NCI-H510A (cell line): ENCODE data around the gene NBL1.
"Not testable (repeated sequence)": the region's sequence is repeated elsewhere in the genome, so short reads cannot be mapped to it uniquely, and the experiment has no call there.

ENCODE experiments used
- DNase-seq: peaks from one replicate; lab custom pipeline; 2025; lab: John Stamatoyannopoulos, UW

Gene NBL1

GRCh38 chr1:19622204-19622603 lies 21.9 kb upstream of the NBL1 start:
- DNase-seq, result no peak

- DNase-seq, result no peak
Observed at GRCh38 chr1:19623523-19623922, 20.6 kb upstream of the NBL1 start.

GRCh38 chr1:19625291-19625937 lies 18.7 kb upstream of the NBL1 start:
- no peak for DNase-seq

- DNase-seq, result no peak
Observed at GRCh38 chr1:19628879-19629278, 15.2 kb upstream of the NBL1 start.

GRCh38 chr1:19629357-19629756 lies 14.8 kb upstream of the NBL1 start:
- DNase-seq, result no peak

GRCh38 chr1:19630192-19630591 lies 13.9 kb upstream of the NBL1 start:
- DNase-seq, result not testable (repeated sequence)

GRCh38 chr1:19630720-19631395 lies 13.3 kb upstream of the NBL1 start:
- no peak for DNase-seq

DNA sequence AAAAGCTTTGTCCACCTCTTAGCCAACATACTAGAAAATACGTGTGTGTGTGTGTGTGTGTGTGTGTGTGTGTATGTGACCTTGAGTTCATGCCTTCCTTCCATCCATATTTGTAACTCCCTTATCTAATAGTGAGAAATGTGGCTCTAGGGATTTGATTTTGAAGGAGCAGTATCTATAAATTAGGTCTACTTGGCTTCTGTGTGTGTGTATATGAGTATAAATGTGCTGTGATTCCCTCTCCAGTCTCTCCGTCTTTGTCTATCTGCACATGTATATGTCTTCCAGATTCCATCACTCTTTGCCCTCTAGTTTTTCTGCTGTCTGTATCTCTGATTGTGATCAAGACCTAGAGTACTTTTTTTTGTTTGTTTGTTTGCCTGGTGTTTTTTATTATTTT lies 11.9 kb upstream of the NBL1 start:
- DNase-seq, result no peak

DNA sequence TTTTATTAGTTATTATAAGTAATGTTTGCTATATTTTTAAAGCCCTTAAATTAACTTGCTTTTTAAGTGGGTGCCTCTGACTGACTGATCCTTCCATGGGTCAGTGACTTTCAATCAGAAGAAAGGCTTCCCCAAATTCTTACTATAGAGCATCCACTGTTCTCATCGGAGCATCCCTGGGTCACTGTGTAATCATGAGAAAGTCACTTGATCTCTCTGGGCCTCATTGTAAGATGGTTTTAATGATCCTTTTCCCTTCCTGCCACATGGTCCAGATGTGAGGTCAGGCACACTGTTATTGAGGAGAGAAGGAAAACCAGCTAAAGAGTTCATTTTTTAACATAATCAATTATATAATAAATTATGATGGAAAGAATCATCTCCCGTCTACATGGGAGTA lies 11.0 kb upstream of the NBL1 start:
- no peak for DNase-seq

GRCh38 chr1:19635064-19635463 lies 9.0 kb upstream of the NBL1 start:
- DNase-seq, result not testable (repeated sequence)

DNA sequence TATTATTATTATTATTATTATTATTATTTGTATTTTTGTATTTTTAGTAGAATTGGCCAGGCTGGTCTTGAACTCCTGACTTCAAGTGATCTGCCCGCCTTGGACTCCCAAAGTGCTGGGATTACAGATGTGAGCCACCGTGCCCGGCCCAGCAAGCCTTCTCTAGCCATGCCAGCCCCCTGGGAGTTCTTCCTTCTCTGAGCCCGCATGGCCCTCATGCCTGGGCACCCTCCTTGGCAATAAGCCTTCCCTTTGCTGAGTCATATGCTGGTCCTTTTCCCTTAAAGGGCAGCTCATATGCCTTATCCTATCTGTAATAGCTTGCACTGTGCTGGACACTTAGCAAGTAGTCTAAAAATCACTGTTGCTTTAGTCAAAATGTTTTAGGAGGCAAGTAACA lies 8.5 kb upstream of the NBL1 start:
- DNase-seq, result no peak

DNA sequence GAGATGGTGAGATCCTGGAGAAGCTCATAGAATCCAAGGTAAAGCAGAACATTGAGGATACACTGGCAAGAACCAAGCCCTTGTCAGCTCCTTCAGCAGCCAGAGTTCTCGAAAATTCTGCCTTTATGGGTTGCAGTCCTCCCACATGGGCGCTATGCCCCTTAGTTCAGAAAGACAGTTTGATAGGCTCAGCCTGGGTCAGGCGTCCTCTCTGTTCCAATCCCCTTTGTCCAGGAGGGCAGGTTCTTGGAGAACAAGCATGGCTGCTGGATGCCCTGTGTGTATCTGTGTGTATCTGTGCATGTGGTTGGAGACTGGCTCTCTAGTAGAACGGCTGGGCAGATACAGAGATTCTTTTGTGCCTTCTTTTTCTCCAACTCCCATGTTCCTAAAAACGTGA lies 8.0 kb upstream of the NBL1 start:
- no peak for DNase-seq

DNA sequence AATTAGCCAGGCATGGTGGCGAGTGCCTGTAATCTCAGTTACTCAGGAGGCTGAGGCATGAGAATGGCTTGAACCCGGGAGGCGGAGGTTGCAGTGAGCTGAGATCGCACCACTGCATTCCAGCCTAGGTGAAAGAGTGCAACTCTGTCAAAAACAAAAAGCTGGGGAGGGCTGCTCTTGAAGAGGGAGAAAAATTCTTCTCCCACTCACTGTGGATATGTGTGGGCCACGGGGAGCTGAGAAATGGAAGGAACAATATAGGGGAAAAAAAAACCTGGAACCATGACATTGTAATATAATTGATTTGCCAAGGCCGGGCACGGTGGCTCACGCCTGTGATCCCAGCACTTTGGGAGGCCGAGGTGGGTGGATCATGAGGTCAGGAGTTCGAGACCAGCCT lies 7.4 kb upstream of the NBL1 start:
- not testable (repeated sequence) for DNase-seq

GRCh38 chr1:19637606-19638005 lies 6.5 kb upstream of the NBL1 start:
- no peak for DNase-seq

- DNase-seq, result not testable (repeated sequence)
Observed at GRCh38 chr1:19639228-19639627, 4.9 kb upstream of the NBL1 start.

DNA sequence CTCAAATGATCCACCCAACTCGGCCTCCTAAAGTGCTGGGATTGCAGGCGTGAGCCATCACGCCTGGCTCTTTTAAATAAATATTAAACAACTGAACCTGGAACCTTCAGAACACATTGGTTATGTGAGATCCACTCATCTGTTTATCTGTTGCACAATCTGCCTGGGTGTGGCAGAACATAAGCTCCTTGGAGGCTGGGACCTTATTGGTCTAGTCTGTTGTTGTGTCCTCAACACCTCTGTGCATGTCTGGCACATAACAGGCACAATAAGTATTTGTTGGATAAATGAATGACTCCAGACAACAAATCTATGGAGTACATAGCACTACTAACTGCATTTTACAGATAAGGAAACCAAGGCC lies 4.1 kb upstream of the NBL1 start:
- DNase-seq, result peak; percentile 34

GRCh38 chr1:19640363-19641316 lies 3.5 kb upstream of the NBL1 start:
- DNase-seq, result peak; percentile 61

- DNase-seq, result peak; percentile 58
Observed at GRCh38 chr1:19643121-19643520, 990 bp upstream of the NBL1 start.

DNA sequence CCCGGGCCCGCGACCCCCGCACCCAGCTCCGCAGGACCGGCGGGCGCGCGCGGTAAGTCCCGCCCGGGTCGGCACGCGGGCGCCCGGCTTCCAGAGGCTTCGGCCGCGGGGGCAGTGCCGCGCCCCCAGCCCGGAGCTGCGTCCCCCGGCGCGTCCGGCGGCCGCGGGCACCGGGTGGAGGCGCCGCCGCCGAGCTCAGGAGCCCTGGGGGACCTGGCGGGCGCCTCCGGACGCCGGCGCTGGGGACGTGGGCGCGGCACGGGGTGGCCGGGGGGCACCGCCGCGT lies 227 bp downstream of the NBL1 start:
- peak; percentile 63 for DNase-seq

GRCh38 chr1:19644681-19645410 lies 735 bp downstream of the NBL1 start:
- DNase-seq, result peak; percentile 64

- no peak for DNase-seq
Observed at GRCh38 chr1:19645411-19646251, 1.5 kb downstream of the NBL1 start.
